ENCODE measurements around the gene PDGFA.

PDGFA gene

DNA sequence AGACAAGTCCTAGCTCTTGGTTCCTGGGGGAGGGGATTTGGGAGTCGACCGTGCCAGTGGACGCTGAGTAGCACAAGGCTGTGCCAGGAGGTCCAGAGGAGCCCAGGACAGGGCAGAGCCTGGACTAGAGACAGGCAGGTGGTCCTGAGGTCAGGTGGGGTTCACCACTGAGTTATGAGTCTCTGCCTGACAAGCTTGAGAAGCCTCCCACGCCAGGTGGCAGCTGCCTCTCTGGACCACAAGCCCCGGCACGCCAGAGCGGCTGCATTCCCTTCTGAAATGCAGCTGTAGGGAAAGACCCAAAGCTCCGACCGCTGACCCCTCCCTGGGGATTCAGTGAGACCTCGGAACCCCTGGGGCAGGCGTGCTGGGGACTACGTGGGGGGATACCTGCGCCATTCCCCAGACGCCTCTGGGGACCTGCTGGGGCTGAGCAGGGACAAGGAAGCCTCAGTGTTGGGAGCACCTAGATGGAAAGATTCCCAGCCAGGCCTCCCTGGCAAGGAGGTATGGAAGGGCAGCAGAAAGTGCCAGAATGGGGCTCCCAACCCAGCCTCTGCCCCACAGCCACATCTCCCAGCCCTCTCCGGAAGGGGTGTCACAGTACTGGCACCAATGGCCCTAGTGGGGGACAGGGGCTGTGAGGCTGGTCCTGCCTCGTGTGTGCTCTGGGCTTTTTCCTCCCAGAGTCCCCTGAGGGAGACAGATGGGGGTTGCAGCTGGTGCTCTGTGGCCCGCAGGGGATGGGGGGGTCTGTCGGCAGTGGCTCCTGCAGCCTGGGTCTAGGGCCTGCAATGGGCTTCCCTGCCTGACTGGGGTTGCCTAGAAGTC, 29.0 kb downstream of the PDGFA start:
- no peak for DNase-seq (ENCODE audit: low read depth)

DNA sequence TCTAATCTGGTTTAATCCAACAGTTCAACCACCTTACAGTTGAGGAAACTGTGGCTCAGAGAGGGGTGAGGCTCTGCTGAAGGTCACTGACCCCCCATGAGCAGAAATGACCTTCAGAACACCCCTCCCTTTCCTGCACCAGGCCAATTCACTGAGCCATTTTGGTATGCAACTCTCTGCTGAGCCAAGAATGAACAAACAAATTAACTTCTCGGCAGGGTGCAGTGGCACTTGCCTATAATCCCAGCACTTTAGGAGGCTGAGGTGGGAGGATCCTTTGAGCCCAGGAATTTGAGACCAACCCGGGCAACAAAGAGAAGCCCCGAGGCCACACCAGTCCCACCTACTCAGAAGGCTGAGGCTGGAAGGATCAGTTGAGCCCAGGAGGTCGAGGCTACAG, 29.8 kb downstream of the PDGFA start:
- DNase-seq (ENCODE audit: low read depth), result no peak

DNA sequence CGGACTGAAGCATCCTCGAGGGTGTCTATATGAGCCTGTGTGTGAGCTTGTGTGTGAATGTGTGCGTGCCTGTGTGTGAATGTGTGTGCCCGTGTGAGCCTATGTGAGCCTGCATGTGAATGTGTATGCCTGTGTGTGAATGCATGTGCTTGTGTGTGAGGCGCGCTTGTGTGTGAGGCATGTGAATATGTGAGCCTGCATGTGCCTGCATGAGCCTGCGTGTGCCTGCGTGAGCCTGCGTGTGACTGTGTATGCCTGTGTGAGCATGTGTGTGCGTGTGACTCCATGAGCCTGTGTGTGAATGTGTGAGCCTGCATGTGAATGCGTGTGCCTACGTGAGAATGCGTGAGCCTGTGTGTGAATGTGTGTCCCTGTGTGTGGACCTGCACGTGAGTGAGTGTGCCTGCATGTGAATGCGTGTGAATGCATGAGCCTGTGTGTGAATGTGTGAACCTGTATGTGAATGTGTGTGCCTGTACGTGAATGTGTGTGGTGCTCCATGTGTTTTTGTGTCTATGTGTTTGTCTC, 33.4 kb downstream of the PDGFA start:
- no peak for DNase-seq (ENCODE audit: low read depth)

- no peak for DNase-seq (ENCODE audit: low read depth)
These were observed 34.2 kb downstream of the PDGFA start for GRCh38 chr7:485188-486081.

DNA sequence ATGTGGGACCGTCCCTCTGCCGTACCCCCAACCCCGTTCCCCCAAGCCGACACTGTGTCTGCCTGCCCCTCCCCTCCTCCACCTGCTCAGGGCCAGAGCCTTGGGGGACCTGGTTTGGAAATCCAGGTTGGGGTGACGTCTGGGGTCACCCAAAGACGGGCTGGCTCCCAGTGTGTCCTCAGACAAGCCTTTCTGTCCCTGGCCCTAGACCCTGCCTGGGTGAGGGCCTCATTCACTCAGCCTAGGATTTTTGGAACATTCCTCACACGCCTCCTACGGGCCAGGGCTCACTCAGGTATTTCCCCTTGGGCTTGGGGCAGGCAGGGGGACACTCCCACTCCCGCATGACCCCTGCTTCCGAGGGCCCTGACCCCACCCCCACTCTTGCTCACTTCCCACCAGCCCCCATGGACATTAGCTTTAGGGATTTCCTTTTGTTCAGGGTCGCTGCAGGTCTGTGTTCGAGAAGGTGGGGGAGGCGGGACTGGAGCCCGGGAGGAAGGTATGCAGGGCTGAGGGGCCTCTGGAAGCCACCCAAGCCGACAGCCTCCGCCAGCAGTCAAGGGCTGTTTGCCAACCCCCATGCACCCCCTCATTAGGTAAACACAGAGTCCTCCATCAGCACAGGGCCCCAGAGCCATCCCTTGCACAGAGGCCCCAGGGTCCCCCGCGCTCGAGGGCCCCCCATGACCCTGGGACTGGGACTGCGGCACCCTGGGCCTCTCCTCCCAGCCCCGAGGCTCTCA, 35.1 kb downstream of the PDGFA start:
- DNase-seq (ENCODE audit: low read depth), result no peak

DNA sequence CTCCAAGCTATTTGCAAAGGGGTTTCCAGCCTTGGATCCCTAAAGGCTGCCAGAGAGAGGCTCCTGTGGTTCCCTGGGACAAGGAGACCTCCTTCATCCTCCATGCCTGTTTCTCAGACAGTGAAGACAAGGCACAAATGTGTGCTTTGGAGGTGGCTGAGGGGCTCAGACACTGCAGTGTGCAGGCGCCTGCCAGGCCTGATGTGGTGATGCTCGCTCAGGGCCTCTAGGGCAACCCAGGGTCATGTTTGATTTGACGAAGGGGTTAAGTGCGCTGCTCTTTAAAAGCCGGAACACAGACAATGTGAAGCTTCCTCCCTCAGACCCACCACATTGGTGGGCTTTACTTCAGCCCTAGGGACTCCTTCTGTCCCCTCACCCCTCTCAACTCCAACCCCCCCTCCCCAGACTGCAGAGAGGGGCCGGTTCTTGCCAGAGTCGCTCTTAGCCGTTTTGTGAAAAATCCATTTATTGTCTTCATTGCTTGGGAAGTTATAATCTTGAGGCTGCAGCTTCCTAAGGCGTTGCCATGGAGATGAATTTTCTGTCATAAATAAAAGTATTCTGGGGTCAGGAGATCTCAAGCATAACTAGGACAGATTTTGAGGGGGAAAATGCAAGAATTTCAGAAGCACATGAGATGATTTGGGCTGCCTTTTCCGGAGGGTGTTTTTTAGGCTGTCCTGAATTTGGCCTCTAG, 35.8 kb downstream of the PDGFA start:
- DNase-seq (ENCODE audit: low read depth), result no peak

GRCh38 chr7:482521-483083, 37.0 kb downstream of the PDGFA start:
- no peak for DNase-seq (ENCODE audit: low read depth)

DNA sequence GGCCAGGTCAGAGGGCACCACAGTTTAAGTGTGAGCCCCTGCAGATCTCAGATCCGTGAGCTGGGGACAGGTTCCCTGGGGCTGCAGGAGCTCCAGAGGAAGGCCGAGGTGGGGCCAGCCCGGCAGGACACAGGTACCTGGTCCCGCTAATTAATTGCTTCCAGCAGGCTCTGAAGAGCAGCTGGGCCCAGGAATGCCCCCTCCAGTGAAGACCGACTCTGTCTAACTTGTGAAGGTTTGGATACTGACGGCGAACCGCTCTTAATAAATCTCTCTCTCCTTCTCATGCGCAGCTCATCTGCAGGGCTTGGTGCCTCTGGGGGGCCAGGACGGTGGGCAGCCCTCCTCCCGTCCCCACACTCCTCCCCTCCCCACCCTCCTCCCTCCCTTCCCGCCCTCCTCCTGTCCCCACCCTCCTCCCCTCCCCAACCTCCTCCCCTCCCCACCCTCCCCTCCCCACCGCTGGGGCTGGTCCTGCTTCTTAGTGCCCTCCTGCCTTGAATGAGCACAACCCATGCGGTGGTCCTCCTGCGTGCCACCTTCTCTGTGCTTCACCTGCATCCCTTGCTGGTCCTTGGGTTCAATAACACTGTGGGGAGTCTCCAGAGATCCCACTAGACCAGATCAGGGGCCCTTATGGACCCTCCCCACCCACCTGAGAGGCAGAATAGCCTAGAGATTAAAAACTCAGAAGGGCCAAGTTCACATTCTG, 38.3 kb downstream of the PDGFA start:
- DNase-seq (ENCODE audit: low read depth), result no peak

DNA sequence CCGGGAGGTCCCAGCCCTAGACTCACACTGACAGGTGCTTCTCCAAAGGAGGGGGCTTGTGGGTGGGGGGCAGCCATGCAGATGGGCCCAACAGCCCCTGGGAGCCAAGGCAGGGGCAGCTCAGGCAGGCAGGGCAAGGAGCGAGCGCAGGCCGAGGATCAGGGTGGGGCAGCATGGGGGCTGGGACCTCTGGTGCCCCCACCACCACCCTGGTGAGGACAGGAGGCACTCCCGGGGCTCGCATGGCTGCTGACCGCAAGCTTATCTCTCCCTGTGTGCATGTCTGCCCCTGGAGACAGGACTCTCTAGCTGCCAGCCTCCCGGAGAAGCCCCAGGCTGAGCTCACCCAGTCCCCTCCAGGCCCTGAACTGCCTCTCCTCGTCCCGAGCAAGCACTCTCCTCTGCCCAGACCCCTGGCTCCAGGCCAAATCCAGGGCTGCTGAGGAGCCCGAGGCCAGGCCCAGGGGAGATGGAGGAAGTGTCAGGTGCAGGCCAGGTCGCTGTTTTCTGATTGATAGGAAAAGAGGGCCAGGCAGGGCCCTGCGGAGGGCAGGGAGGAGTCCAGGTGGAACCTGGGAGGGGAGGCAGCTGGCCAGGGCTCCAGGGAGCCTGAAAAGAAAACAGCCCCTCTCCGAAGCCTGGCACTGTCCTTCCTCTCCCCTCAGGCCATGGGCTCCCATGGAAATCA, 39.0 kb downstream of the PDGFA start:
- DNase-seq (ENCODE audit: low read depth), result no peak

DNA sequence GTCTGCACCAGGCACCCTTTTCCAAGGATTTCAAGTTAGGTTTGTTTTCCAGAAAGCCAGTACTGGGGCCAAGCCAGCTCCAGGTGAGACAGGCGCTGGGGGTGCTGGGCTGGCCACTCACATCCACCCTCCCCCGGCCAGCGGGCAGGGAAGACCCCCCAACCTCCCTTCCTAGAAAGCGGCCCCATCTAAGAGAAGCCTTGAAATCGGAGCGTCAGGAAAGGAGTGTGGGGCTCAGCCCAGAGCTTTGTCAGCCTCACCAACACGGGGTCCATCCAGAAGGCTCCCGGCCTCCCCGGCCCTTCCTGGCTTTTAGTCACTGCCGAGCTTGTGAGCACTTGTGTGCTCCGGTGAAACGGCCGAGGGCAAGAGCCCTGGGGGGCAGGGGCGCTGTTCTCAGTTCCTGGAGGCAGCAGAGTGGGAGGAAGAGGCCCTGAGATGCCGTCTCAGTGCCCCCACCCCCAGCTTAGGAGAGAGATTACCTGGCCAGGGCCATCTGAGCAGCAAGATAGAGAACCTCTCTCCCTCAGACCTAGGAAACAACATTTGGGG, 39.6 kb downstream of the PDGFA start:
- no peak for DNase-seq (ENCODE audit: low read depth)

- no peak for DNase-seq (ENCODE audit: low read depth)
These were observed 40.3 kb downstream of the PDGFA start for GRCh38 chr7:479115-479947.

GRCh38 chr7:477626-478220, 41.9 kb downstream of the PDGFA start:
- DNase-seq (ENCODE audit: low read depth), result no peak

DNA sequence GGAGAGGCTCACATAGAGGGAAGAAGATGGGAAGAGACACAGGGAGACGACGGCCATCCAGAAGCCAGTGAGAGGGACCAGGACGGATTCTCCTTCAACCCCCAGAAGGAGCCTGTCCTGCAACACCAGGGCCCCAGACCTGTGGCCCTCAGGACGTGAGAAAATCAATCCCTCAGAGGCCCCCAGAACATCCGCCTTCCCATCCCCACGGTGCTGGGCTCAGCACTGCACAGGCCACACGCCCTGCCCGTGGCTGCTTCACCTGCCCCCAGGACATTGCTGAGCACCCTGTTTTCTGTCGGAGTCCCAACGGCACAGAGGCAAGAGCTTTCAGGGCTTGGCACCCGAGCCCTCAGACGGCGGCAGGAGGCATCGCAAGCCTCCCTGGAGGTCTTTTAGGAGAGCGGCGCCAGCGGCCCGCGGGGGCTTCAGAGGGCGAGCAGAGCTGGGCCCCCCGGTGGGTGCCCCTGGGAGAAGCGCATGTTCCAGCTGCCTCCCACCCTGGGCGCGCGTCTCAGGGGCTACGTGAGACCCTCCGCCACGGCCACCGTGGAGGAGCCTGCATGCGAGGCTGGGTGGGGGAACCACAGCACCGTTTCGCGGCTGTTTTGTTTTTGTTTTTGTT, 42.8 kb downstream of the PDGFA start:
- no peak for DNase-seq (ENCODE audit: low read depth)

- no peak for DNase-seq (ENCODE audit: low read depth)
These were observed 43.6 kb downstream of the PDGFA start for GRCh38 chr7:475951-476441.

- no peak for DNase-seq (ENCODE audit: low read depth)
These were observed 44.3 kb downstream of the PDGFA start for GRCh38 chr7:475425-475728.

- DNase-seq (ENCODE audit: low read depth), result no peak
These were observed 44.8 kb downstream of the PDGFA start for GRCh38 chr7:474605-475424.
